A549 (cell line): ENCODE measurements around the gene CNTN1.

Experiments
- CTCF ChIP-seq: fragments of >200 bp; sonication (Bioruptor Twin); formaldehyde crosslinking; IDR thresholded peaks from 3 replicates; pipeline ENCODE4 v1.5.1; 2016
- EP300 ChIP-seq, 2 experiments: fragments of >200 bp; sonication (Bioruptor Twin); formaldehyde crosslinking; IDR thresholded peaks; 2 replicates in 1 of 2; 3 replicates in 1 of 2; pipeline ENCODE4 v1.6.1; 2016 to 2017
- PHF8 ChIP-seq: fragments of 200-600 bp; sonication (generic); IDR thresholded peaks from 2 replicates; pipeline ENCODE4 v1.6.1; 2016; ENCODE audit warnings: low read depth, mild to moderate bottlenecking, antibody characterized with exemption, moderate library complexity, borderline replicate concordance
- POLR2A ChIP-seq: IDR thresholded peaks from 2 replicates; pipeline ENCODE4 v1.6.1; 2012; ENCODE audit warnings: mild to moderate bottlenecking, low read length
- RAD21 ChIP-seq, 2 experiments: fragments of >200 bp in 1 of 2; sonication (Bioruptor Twin) in 1 of 2; formaldehyde crosslinking in 1 of 2; IDR thresholded peaks in 1 of 2; conservative IDR thresholded peaks in 1 of 2; 2 replicates in 1 of 2; 3 replicates in 1 of 2; pipeline ENCODE4 v1.6.1; 2012 to 2018; ENCODE audit warnings: inconsistent platforms in 1 of 2
- RFX5 ChIP-seq: fragments of 450-650 bp; IDR thresholded peaks from 2 replicates; pipeline ENCODE4 v1.7.1; 2014; ENCODE audit warnings: antibody characterized with exemption, mild to moderate bottlenecking, moderate library complexity

GRCh38 chr12:40735551-40736230 lies 43.5 kb downstream of the CNTN1 start:
- TF ChIP-seq CTCF, result no peak
- no peak for TF ChIP-seq POLR2A
- no peak for TF ChIP-seq EP300 (IDR thresholded peaks at IDR 0.05)
- TF ChIP-seq PHF8, result no peak
- TF ChIP-seq RAD21 (conservative IDR thresholded peaks at IDR 0.05 in 1 of 2, IDR thresholded peaks at IDR 0.05 in 1 of 2), result no peak
- no peak for TF ChIP-seq RFX5
